LHCN-M2 (cell line): ENCODE data around the gene ABLIM1. TPM values are rescaled to one million over a fixed set of nuclear protein-coding genes. Genes with fewer than 3 reads are reported as not detected.

ENCODE experiments used
- DNase-seq: peaks from one replicate; pipeline ENCODE4 v3.0.0-alpha.2; 2012; ENCODE audit warnings: low read depth
- total RNA-seq: library from RNA; depleted of rRNA; stranded (reverse); fragments of >200 nt; gene quantifications from 2 replicates; pipeline ENCODE4 v1.2.3, GENCODE V29; 2014

The ABLIM1 gene
- total RNA-seq, 1 experiment from 2014 or later, result 0.69 TPM

DNA sequence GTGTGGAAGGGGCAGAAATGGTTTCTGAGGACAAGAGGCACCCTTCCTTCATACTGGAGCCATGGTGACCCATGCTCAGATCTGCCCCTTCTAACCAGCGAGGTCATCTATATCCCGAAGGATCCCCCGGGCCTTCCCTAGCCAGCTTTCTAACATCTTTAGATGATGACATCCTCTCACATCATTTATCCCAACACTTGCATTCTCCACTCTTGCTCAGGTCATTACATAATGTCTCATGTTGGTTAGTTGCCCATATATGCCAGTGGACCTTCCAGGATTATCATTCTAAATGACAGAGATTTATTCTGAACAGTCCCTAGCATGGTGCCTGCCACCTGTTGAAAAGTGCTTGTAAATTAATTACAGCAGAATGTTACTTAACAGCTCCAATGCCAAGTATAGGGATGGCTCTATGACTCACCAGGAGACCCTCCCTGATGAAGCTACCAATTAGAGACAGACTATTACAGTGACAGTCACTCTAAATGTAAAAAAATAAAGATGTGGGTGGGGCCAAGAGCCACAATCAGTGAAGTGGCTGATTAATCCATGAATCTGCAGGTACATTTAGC lies 22.6 kb upstream of the ABLIM1 start:
- no peak for DNase-seq

DNA sequence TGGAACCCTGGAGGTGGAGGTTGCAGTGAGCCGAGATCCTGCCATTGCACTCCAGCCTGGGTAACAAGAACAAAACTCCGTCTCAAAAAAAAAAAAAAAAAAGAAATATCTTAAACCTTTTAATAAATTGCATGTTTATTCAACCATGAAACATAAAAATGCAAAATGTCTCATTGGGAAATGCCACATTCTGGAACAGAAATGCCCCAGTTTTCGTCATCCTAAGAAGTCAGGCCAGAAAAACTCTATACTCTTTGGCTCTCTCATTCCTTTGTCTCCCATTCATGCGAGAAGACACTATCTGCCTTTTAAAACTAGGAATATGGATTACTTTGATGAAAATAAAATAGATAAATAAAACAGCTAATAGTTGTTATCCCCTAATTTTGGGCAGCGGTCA lies 21.5 kb upstream of the ABLIM1 start:
- DNase-seq, result no peak

DNA sequence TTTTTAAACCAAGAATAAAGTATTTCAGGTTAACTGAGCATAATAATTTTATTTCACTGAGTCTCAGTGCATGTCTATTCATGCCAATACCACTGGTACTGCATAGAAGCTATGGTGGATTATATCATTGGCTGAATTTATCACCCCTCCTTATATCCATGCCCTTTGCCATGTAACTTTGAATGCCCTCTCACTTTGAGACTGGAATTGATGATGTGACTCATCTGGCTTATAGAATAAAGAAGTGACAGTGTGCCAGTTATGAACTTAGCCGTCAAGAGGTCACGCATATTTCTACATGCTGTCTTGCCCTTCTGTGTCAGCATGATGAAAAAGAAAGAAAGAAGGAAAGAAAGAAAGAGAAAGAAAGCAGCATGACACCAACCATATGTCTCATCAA lies 20.7 kb upstream of the ABLIM1 start:
- DNase-seq, result no peak

DNA sequence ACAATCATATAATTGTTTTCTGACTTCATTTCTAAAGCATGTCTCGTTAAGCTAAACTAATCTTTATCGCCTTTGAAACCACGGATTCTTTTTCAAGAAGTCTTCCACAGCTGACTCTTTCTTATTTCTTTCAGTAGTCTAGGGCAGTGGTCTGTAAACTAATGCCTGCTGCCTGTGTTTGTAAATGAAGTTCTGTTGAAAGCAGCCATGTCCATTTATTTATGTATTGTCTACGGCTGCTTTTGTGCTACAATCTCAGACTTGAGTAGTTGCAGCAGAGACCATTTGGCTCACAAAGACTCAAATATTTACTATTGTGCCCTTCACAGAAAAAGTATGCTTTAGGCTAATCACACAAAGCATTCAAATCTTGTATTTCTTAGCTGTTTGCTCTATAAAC lies 20.3 kb upstream of the ABLIM1 start:
- no peak for DNase-seq

DNA sequence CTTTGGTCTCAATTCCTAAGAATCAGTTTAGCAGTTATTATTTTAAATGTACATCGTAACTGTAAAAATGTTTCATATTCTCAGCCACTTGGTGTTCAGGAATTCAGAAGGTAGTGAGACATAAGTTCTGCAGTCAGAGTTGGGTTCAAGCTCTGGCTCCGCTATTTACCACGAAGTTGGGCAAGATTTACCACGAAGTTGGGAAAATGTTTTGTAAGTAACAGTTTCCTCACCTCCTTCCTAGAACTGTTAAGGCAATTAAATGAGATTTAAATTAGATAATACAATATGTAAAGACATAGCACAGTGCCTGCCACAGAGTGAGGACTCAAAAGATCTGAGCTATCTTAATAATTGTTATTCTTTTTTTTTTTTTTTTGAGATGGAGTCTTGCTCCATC lies 16.3 kb upstream of the ABLIM1 start:
- no peak for DNase-seq

DNA sequence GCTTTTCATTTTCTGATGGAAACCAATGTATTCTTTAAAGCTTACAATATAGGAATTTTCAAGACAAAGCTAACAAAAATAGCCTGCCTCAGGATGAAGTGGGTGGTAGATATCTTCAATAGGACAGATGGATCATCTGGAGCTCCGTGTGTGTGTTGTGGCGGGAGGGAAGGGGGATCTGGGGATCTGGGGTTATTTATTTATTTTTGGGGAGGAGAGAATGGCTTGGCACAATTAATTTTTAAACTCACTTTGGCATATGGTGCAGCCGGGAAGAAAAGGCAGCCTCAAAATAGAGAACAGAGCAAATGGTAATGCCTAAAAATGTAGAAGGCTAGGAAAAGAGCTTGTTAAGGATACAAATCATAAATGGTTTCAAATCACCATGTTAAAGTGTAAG lies 11.6 kb upstream of the ABLIM1 start:
- DNase-seq, result no peak

DNA sequence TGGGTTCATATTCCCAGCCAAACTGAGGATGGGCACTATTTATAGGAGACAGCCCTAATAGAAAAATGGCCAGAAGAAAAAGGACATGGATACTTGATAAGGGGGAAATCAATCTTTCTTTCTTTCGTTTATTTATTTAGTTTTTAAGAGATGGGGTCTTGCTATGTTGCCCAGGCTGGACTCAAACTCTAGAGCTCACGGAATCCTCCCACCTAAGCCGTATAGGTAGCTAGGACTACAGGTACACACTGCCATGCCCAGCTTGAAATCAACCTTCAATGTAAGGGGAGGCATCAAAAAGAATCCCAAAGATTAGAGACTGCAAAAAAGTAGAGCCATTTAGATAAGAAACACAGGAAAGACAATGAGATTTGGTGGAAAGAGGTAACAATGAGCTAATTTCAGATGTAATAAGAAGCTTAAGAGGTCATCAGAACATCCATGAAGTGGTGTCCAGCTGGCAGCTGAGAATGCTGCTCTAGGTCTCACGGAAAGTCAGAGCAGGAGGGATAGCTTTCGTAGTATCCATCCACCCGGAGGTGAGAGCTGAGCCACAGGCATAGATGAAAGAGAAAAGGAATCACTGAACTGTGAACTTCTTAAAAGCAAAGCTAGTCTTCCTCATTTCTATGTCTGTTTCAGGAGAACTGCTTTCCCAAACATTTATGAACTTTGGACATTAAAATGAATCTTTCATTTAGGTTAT lies 10.5 kb upstream of the ABLIM1 start:
- DNase-seq, result no peak

DNA sequence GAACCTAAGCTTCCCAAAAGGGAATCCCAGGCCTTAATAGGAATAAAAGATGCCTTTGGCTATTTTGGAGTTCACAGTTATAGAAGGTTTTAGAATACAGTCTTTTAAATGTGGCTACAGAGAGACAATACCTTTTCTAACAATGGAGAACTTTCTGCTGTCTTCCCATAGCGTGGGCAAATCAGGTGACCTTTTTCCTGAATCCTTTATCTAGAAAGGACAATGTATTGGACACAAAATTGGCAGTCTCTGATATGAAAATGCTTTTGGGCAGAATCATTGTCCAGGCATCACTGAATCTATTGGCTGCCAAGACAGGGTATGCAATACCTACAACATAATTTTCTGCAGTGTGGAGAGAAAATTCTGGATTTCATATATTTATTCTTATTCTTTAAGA lies 7.8 kb upstream of the ABLIM1 start:
- DNase-seq, result no peak

DNA sequence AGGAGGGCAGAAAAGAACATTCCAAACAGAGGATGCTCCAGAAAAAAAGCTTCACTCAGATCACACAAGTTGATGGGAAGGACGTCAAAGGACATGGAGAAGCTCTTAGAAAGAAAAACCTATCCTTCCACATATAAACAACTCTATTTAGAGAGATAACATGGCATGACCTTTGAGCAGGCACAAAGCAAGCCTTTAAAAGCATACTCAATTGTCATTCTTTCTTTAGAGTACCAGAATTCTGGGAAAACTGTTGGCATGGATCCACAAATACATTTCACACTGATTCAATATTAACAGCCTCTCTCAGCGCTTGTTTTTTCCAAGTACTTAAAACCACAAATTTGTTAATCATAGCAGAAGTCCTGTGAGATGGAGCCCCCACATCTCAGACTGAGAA lies 7.3 kb upstream of the ABLIM1 start:
- DNase-seq, result no peak

DNA sequence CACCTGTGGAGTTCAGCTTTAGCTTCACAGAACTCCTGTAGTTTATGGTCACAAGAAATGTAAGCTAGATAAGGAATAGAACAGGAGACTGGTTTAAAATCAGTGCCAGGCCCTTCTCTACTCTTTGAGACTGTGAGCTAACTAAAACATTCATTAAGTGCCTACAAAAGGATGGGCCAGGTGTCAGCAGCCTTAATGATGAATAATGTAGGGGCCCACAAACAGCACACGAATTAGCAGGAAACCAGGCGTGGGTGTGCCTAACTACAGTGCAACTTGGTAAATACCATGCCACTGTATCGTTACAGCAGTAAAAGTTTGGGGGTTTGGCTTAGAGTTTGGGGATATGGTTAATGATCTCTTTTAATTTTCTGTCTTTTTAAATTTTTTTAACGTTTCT lies 6.1 kb upstream of the ABLIM1 start:
- no peak for DNase-seq

DNA sequence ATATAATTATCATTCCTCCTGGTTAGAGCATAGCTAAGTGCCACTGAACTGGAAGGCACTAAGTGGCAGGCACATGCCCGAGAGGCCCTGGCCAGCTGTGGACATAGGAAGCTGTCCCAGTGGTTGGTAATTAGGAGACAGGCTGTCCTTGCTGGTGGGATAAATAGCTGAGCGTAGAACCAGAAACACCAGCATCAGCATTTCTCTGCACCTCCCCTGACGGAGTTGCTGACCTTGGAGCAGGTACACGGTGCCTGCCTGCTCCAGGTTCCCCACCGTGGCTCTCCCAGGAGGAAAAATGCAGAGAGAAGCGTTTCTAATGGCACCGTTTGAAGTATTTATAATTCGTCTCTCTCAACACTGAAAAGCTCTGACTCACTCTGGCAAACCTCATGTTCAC lies 5.6 kb upstream of the ABLIM1 start:
- no peak for DNase-seq

DNA sequence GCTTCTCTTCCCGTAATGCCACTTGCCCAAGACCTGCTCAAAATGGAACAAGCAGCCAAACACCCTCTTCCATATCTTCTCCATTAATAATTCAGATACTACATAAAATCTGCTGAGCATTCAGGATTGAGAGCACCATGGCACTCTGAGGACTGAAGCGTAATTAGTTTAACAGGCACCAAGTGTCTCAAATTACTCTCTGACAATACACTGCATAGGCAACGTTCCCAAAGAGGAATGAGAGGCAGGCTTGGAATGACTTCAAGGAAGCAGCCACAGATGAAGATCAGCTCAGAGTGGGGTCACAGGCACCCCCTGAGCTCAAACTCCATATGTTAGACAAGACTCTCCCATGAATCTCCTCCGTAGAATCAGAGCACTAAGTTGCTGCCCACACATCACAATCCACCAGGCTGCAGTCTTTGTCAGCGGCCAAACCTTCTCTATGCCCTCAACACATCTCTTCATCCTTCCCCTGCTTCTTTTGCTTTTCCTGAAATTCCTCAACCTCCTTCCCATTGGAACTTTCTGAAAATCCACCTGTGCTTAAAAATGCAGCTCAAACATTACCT lies 4.7 kb upstream of the ABLIM1 start:
- no peak for DNase-seq

DNA sequence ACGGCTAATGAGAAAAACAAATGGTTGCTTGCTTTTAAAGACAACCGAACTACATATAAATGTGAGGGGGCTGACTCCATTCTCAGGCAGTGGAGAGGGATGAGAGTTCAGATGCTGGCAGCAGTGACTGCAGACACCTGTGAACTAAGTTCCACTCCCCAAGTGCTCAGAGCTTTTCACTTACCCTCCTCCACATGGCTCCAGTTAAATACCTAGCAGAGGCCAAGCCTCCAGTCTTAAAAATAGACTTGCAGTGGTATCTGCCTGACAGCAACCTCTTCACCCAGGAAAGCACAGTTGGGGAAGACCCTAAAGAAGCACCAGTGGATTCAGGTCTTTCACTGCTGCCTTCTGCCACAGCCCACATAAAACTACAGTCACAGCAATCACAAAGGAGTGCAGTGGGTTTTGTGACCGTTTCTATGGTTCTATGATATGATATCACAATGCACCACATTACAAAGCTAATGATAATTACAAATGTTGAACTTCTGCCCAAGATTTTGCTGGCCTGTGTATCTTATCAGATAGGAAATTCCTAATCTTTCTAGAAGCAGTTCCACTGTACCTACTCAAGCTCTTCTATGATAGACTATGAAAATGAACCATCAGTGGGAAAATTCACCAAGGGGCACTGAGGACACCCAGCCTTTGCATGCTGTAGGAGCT lies 3.3 kb upstream of the ABLIM1 start:
- no peak for DNase-seq

DNA sequence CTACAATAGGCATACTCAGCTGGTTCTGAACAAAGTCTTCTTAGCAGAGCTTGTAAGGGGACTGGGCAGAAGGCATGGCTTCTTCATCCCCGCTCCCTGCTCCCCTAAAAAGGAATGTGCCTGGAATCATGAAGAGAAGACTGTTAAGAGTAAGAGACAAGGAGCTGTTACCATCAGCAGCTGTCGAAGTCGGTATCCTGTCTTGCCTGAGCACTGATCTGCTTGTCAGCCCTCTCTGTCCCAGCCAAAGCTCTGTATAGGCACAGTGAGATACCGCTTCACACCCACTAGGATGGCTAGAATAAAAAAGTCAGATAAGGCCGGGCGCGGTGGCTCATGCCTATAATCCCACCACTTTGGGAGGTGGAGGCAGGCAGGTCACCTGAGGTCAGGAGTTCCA lies 2.4 kb downstream of the ABLIM1 start:
- DNase-seq, result no peak

DNA sequence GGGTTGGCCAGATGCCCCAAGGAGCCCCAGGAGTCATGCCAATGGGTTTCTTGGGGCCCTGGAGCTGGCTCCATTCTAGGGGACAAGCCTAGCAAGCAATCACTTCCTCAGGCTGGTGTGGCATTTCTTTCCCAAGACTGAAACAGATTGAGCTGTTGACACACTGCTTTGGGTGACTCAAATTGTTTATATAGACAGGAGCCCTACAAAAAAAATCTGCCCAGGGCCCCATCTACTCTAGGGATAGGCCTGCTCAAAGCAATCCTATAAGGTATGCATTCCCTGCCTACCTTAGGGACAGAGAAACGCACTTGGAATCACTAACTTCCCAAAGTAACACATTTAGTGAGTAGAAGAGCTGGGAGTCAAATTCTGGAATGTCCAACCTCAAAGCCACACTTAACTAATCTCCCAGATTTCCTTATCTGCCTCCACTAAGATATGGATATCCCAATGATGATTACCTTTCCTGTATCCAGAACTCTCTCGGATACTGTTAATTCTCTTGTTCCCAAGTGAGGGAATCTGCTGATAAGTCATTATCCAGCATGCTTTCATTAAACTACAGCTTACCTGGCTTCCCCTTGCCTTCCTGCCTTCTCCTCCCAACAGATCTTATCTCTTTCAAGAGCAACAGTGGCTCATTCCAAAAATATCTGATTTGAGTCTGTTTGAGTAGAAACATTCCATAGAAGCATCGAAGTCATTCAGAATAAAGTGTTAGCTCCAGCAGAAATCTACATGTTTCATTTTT lies 3.1 kb downstream of the ABLIM1 start:
- DNase-seq, result no peak

DNA sequence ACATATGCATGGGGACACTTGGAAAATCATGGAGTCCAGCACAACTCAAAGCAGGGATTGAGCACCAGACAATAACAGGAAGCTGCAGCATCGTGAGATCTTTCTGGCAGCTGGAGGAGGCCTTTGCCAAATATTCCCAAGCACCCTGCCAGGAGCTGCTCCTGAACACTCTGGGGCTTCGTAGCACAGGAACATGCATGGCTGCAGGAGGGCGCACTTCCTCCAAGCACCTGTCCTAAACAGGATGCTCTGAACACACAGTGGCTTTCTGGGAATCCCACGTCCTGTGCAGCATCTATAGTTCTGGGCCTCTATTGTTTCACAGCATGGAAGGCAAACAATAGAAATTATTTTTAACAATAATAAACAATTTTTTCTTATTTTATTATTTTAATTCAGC lies 4.1 kb downstream of the ABLIM1 start:
- DNase-seq, result no peak

DNA sequence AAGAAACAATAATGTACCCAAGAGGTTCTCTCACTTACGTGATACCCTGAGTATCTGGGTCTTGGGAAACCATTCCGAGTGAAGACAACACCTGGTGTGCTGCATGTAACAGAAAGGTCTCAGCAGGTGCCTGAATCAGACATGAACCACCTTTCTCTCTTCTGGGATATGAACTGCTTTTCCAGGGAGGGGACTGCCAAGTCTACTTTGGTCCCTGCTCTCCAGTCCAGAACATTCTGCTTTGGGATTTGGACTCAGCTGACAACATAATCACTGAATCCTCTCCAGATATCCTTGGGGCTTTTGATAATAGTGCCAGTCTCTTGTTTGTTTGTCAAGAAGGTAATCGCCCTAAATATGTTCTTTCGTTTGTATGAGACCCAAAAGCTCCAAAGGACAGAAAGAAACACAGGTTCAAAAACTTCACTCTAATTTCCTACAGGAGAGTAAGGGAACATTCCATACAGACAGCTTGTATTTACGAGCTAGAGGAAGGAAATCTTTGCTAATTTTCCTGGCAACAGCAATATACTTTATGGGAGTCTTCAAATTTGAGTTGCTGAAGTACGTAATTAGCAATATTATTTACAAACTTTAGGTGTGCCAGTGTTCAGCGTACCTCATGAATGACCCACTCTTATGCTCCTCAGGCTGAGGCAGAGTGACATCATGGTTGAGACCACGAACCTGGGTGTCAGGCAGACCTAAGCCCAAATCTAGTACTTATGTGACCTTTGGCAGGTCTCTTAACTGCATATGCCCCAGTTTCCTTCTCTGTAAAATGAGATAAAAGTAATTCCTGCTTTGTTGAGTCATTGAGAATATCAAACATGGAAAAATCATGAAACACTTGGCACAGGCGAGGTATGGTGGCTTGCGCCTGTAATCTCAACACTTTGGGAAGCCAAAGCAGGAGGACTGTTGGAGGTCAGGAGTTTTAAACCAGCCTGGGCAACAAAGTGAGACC lies 5.4 kb downstream of the ABLIM1 start:
- DNase-seq, result no peak

DNA sequence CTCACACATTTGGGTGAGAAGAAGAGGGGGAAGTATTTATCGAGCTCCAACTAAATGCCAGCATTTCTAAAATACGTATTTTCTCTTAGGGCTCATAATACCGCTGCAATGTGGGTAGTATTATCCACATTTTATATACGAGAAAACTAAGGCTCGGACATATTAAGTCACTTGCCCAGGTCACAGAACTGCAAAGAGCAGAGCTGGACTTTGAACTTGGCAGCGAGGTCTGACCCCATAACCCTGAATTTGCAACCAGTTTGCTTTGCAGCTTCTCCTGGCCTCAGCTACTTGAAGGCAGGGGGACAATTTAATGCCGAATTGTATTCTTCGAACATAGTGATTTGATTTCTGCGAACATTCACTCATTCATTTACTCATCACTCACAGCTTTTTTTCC lies 7.2 kb downstream of the ABLIM1 start:
- DNase-seq, result no peak

DNA sequence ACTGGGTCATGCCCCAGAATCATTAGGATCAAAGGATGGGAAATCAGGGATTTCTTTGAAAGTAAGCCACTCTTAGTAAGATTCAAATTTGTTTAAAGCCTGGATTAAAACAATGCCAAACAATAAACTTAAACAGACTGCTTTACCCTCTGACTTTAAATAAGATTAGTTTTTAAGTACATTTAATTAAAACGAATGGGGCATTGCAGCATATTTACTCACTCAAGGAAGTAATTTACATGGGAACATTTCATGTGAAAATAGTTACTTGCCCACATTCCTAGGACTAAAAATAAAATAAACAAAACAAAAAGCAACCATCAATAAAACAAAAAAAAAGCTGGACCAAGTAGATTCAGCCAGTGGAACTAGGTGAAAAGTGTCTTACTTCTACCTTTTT lies 7.8 kb downstream of the ABLIM1 start:
- no peak for DNase-seq

DNA sequence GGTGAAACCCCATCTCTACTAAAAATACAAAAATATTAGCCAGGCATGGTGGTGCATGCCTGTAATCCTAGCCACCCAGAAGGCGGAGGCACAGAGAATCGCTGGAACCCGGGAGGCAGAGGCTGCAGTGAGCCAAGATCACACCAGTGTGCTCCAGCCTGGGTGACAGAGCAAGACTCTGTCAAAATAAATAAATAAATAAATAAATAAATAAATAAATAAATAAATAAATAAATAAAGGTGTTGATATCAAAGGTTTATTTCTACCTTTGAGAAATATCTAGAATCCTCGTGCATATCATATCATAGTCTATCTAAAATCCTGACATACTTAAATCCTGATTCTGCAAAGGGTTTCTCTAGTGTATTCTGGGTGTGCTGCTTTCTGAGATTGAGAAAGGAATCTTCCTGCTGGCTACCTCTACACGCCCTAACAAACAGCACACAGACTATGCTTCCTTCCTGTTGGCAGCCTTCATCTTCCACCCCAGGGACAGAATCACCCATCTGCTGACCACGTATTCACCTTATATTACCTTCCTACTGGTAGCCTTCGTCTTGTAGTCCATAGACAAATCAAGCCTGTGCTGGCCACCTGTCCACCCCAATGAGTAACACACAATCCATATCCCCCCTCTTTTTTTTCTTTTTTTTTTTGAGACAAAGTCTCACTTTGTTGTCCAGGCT lies 8.7 kb downstream of the ABLIM1 start:
- no peak for DNase-seq
